CD14-positive monocyte (primary cell): ENCODE measurements around the gene MRE11. TPM values are rescaled to one million over a fixed set of nuclear protein-coding genes. Genes with fewer than 3 reads are reported as not detected.

Experiments
- DNase-seq, 3 donors: peaks; one replicate each; pipeline ENCODE4 v3.0.0-alpha.2; 2011 to 2022
- H2AFZ ChIP-seq: 2 replicates; pipeline ENCODE4 v1.6.0; 2012; ENCODE audit warnings: mild to moderate bottlenecking, low read depth, low read length, inconsistent platforms; ENCODE audit not compliant: insufficient read depth, poor library complexity, severe bottlenecking
- H3K27ac ChIP-seq, 2 donors: 1 replicate in 1 of 2; 2 replicates in 1 of 2; pipeline ENCODE4 v1.5.1; 2012 to 2013; ENCODE audit warnings: low read length in 2 of 2, control low read depth in 1 of 2, inconsistent platforms in 1 of 2, low read depth in 1 of 2, mild to moderate bottlenecking in 1 of 2
- H3K27me3 ChIP-seq, 2 donors: one replicate each; pipeline versions ENCODE4 v1.6.0 to v1.6.1; 2011 to 2013; ENCODE audit warnings: low read length in 2 of 2; ENCODE audit not compliant: control insufficient read depth in 2 of 2, insufficient read depth in 2 of 2
- H3K36me3 ChIP-seq, 2 donors: replicated peaks in 1 of 2; 1 replicate in 1 of 2; 2 replicates in 1 of 2; pipeline versions ENCODE4 v1.5.1 to v1.6.1; 2012 to 2013; ENCODE audit warnings: low read length in 2 of 2, control low read depth in 1 of 2, inconsistent platforms in 1 of 2, mild to moderate bottlenecking in 1 of 2; ENCODE audit not compliant: insufficient read depth in 2 of 2, control insufficient read depth in 1 of 2
- H3K4me1 ChIP-seq, 2 donors: 1 replicate in 1 of 2; 2 replicates in 1 of 2; pipeline versions ENCODE4 v1.5.1 to v1.6.1; 2012 to 2013; ENCODE audit warnings: low read length in 2 of 2, control low read depth in 1 of 2, inconsistent platforms in 1 of 2, mild to moderate bottlenecking in 1 of 2, moderate library complexity in 1 of 2; ENCODE audit not compliant: insufficient read depth in 2 of 2, control insufficient read depth in 1 of 2
- H3K4me2 ChIP-seq: replicated peaks from 2 replicates; pipeline ENCODE3; 2012; ENCODE audit warnings: low read length, moderate library complexity, mild to moderate bottlenecking; ENCODE audit not compliant: poor library complexity, severe bottlenecking; ENCODE audit errors: extremely low read depth
- H3K4me3 ChIP-seq, 3 experiments: fragments of 200-600 bp in 1 of 3; sonication (generic) in 1 of 3; replicated peaks in 1 of 3; 1 replicate in 2 of 3; 2 replicates in 1 of 3; pipeline ENCODE4 v1.5.1; 2011 to 2013; ENCODE audit warnings: low read length in 3 of 3, mild to moderate bottlenecking in 3 of 3, control low read depth in 2 of 3, low read depth in 2 of 3, inconsistent platforms in 1 of 3, moderate library complexity in 1 of 3
- H3K79me2 ChIP-seq: 2 replicates; pipeline ENCODE4 v1.6.0; 2012; ENCODE audit warnings: mild to moderate bottlenecking, control low read depth, inconsistent platforms, low read length, moderate library complexity; ENCODE audit not compliant: insufficient read depth
- H3K9ac ChIP-seq: 2 replicates; pipeline ENCODE4 v1.6.0; 2017; ENCODE audit warnings: low read length, mild to moderate bottlenecking; ENCODE audit not compliant: insufficient read depth, poor library complexity, severe bottlenecking
- H3K9me3 ChIP-seq, 2 donors: replicated peaks in 1 of 2; 1 replicate in 1 of 2; 2 replicates in 1 of 2; pipeline versions ENCODE4 v1.5.1 to v1.6.1; 2012 to 2013; ENCODE audit warnings: low read length in 2 of 2, control low read depth in 1 of 2; ENCODE audit not compliant: control insufficient read depth in 1 of 2, insufficient read depth in 1 of 2
- H4K20me1 ChIP-seq: 2 replicates; pipeline ENCODE4 v1.6.0; 2012; ENCODE audit warnings: mild to moderate bottlenecking, low read length, control low read depth, moderate library complexity; ENCODE audit not compliant: insufficient read depth
- H3K27ac Mint-ChIP-seq, 7 donors: one replicate each; pipeline ENCODE4 v1.8.0; 2020; ENCODE audit warnings: mild to moderate bottlenecking in 7 of 7, mixed read lengths in 7 of 7, moderate library complexity in 6 of 7, inconsistent platforms in 2 of 7
- H3K27me3 Mint-ChIP-seq, 3 donors: one replicate each; pipeline ENCODE4 v1.8.0; 2021 to 2022; ENCODE audit warnings: low read depth in 3 of 3, mild to moderate bottlenecking in 3 of 3, mixed read lengths in 3 of 3, moderate library complexity in 3 of 3, inconsistent platforms in 1 of 3
- H3K36me3 Mint-ChIP-seq, 2 donors: one replicate each; pipeline ENCODE4 v1.8.0; 2020; ENCODE audit warnings: mixed read lengths in 2 of 2, inconsistent platforms in 1 of 2, mild to moderate bottlenecking in 1 of 2
- H3K4me1 Mint-ChIP-seq: one replicate; pipeline ENCODE4 v1.8.0; 2020; ENCODE audit warnings: mild to moderate bottlenecking, mixed read lengths
- H3K4me3 Mint-ChIP-seq, 2 donors: one replicate each; pipeline ENCODE4 v1.8.0; 2020; ENCODE audit warnings: mild to moderate bottlenecking in 2 of 2, mixed read lengths in 2 of 2, moderate library complexity in 1 of 2
- H3K9me3 Mint-ChIP-seq, 7 donors: one replicate each; pipeline ENCODE4 v1.8.0; 2020 to 2022; ENCODE audit warnings: mixed read lengths in 7 of 7, mild to moderate bottlenecking in 6 of 7, moderate library complexity in 6 of 7, inconsistent platforms in 2 of 7
- CTCF ChIP-seq: fragments of 200-600 bp; IDR thresholded peaks from one replicate; pipeline ENCODE4 v1.8.0; 2022; ENCODE audit warnings: antibody characterized with exemption, mild to moderate bottlenecking
- WGBS: methylation state at CpG from one replicate; pipeline ENCODE4 v1.1.5; 2013; ENCODE audit warnings: missing lambda C conversion rate; ENCODE audit not compliant: insufficient coverage; 5-methylcytosine and 5-hydroxymethylcytosine counted together
- intact Hi-C, 2 donors: fragments of 100-400 bp; cut with micrococcal nuclease; formaldehyde crosslinking; loops; one replicate each; pipeline versions ENCODE4 v1.15.0 to v1.15.1; 2023
- polyA plus RNA-seq, 3 donors: library from polyadenylated mRNA; depleted of rRNA in 1 of 3; unstranded in 2 of 3; stranded (reverse) in 1 of 3; fragments of 300-500 nt in 2 of 3; fragments of >200 nt in 1 of 3; fragmentation: Illumina TruSeq in 2 of 3; gene quantifications; 1 replicate in 2 of 3; 2 replicates in 1 of 3; pipeline ENCODE4 v1.2.3, GENCODE V29; 2012 to 2021

MRE11 gene
- polyA plus RNA-seq, 3 donors: 7.8 to 12.1 (median 10.5) TPM

- no peaks in the 10 kb centered on the region for H3K79me2 ChIP-seq
- H4K20me1 ChIP-seq: no peaks in the 10 kb centered on the region
- no peaks in the 10 kb centered on the region for H3K36me3 ChIP-seq
- no peak overlapping the region for H2AFZ ChIP-seq
- H3K27me3 ChIP-seq: peaks cover 39 to 50% of the 10 kb centered on the region in 2 donors
- no peak for TF ChIP-seq CTCF
- H3K4me1 ChIP-seq: no peaks in the 10 kb centered on the region
- Mint-ChIP-seq H3K4me1 (peaks cover 7% of the 10 kb centered on the region), H3K27me3 (peaks cover 34 to 55% (median 48%) of the 10 kb centered on the region in 3 donors), H3K9me3 (peaks cover 2 to 32% (median 9%) of the 10 kb centered on the region in 7 donors), H3K27ac (no peak overlapping the region), H3K4me3 (peak overlapping the region in 1 of 2 donors; percentile 40), H3K36me3 (peaks cover 4% of the 10 kb centered on the region in 2 donors)
- H3K27ac ChIP-seq: no peak overlapping the region
- H3K9ac ChIP-seq: no peak overlapping the region
- no peak for DNase-seq
- no peak overlapping the region for H3K4me3 ChIP-seq
- H3K9me3 ChIP-seq: peaks cover 4 to 28% of the 10 kb centered on the region in 2 donors
- no CpG with 5 or more reads among the region's 1 CpG for WGBS
- intact Hi-C loops: no loop called here
- H3K4me2 ChIP-seq: no peak overlapping the region
Measured at GRCh38 chr11:94402355-94402754, 91.3 kb downstream of the MRE11 start.

GRCh38 chr11:94401773-94402265 lies 91.8 kb downstream of the MRE11 start:
- no peaks in the 10 kb centered on the region for H3K4me1 ChIP-seq
- no peak overlapping the region for H3K4me3 ChIP-seq
- H3K9me3 ChIP-seq: peaks cover 4 to 28% of the 10 kb centered on the region in 2 donors
- no peak for DNase-seq
- intact Hi-C loops: no loop called here
- Mint-ChIP-seq H3K27ac (no peak overlapping the region), H3K9me3 (peaks cover 2 to 29% (median 8%) of the 10 kb centered on the region in 7 donors), H3K36me3 (peaks cover 4% of the 10 kb centered on the region in 2 donors), H3K4me1 (peaks cover 7% of the 10 kb centered on the region), H3K27me3 (peaks cover 36 to 57% (median 51%) of the 10 kb centered on the region in 3 donors), H3K4me3 (peak overlapping the region in 1 of 2 donors; percentile 76)
- no peaks in the 10 kb centered on the region for H3K36me3 ChIP-seq
- H3K27me3 ChIP-seq: peaks cover 39 to 50% of the 10 kb centered on the region in 2 donors
- peak overlapping the region; percentile 13 for H3K4me2 ChIP-seq
- no peak overlapping the region for H2AFZ ChIP-seq
- WGBS: 15% methylated on average over 2 of the region's 10 CpGs
- H3K9ac ChIP-seq: no peak overlapping the region
- TF ChIP-seq CTCF: no peak
- no peak overlapping the region for H3K27ac ChIP-seq
- no peaks in the 10 kb centered on the region for H4K20me1 ChIP-seq
- no peaks in the 10 kb centered on the region for H3K79me2 ChIP-seq
